ENCODE data around the gene DNAJB2.
"Not testable (repeated sequence)": the region's sequence is repeated elsewhere in the genome, so short reads cannot be mapped to it uniquely, and the experiment has no call there.

DNAJB2 gene

DNA sequence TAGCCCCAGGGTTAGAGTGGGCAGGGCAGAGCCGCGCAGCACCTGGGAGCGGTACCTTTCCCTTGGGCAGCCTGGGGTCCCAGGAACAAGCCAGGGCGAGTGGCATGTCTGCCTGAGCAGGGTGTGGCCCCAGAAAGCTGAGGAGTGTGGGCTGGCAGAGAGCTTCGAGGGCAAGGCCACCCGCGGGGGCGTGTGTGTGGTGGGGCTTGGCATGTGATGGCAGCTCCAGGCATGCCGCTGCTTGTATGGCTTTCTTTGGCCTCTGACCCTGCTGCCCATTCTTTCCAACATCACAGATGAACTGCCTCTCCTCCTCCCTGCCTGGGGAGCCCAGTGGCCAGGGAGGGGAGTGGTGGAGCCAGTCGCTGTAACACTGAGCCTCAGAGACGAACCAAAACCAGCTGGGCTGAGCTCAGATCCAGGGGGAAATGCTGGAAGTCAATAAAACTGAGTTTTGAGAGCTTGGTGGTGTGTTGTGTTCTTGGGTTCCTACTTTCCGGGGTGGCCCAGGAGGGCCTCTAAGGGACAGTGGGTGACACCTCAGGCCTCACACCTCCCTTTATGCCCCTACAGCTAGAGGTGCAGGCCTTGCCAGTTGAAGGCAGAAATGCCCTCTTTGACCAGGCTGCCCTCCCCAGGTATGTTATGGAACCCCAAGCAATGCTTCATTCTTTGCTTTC, 7.4 kb downstream of the DNAJB2 start:
- no peak for DNase-seq

DNA sequence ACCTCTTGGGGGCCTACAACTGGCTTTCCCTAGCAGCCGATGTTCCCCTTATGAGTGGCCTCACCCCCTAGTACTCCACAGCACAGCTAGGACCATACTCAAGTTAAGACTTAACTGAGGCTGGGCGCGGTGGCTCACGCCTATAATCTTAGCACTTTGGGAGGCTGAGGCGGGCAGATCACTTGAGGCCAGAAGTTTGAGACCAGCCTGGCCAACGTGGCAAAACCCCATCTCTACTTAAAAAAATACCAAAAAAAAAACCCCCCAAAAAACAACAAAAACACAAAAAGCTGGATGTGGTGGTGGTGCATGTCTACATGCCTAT, 7.9 kb downstream of the DNAJB2 start:
- not testable (repeated sequence) for DNase-seq

GRCh38 chr2:219287580-219288265, 8.6 kb downstream of the DNAJB2 start:
- DNase-seq, result no peak

GRCh38 chr2:219289195-219289536, 10.0 kb downstream of the DNAJB2 start:
- DNase-seq, result no peak

GRCh38 chr2:219289537-219290361, 10.6 kb downstream of the DNAJB2 start:
- DNase-seq, result no peak

GRCh38 chr2:219290381-219291171, 11.4 kb downstream of the DNAJB2 start:
- no peak for DNase-seq

DNA sequence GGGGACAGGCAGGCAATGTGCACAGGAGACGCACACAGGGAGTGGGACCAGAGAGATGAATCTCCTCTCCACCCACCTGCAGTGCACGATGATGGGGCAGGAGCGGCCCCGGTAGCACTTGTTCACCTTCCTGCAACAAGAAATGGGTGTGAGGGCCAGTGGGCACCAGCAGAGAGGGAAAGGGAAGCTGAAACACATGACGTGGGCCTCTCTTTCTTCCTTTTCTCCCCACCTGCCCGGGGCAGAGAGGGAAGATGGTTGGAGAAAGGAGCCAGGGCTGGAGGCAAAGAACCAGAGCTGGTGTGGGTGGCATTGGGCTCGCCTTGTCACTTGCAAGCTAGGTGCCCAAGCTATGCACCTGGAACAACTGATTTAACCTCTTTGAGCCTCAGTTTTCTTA, 12.2 kb downstream of the DNAJB2 start:
- DNase-seq, result no peak

GRCh38 chr2:219291910-219292490, 12.8 kb downstream of the DNAJB2 start:
- no peak for DNase-seq

- DNase-seq, result peak; percentile 1
Measured at GRCh38 chr2:219292616-219293015, 13.4 kb downstream of the DNAJB2 start.

GRCh38 chr2:219293736-219294231, 14.6 kb downstream of the DNAJB2 start:
- peak; percentile 1 for DNase-seq

DNA sequence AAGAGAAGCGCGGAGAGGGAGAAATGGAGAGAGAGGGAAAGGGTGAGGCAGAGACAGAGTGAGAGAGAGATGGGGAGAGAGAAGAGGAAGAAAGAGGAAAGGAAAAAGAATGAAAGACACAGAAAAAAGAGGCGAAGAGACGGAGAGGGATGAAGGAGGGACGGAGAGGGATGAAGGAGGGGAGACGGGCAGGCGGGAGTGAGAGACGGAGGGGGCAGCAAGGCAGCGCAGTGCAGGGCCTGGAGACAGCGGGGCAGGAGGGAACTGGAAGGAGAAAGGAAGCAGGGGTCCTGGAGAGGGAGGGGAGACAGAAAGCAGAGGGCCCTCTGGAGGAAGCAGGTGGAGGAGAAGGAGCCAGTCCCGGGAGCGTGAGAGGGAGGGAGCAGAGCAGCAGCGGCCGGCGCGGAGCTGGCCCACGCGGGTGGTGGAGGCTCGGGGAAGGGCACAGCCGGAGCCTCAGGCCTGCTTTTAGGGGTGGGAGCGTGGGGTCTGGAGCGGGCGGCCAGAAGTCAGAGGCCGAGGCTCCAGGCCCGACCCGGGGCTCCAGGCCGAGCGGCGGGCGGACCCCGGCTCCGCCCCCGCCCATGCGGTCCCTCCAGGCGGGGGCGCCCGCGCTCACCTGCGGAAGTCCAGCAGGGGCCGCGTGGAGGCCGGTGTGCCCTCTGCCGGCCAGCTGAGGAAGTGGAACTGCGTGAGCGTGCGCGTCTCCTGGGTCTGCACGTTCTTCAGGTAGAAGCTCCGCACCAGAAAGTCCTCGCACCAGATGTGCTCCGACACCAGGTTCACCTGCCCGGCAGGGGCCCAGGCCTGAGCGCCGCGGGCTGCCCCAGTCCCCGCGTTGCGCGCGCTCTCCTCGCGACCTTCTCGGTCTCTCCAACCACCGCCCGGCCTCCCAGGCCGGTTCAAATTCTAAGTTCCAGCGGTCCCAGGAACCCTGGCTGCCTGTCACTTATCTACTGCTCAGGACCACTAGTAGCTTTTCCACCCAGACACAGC, 15.5 kb downstream of the DNAJB2 start:
- DNase-seq, result peak; percentile 92

GRCh38 chr2:219296142-219296541, 17.0 kb downstream of the DNAJB2 start:
- DNase-seq, result no peak

DNA sequence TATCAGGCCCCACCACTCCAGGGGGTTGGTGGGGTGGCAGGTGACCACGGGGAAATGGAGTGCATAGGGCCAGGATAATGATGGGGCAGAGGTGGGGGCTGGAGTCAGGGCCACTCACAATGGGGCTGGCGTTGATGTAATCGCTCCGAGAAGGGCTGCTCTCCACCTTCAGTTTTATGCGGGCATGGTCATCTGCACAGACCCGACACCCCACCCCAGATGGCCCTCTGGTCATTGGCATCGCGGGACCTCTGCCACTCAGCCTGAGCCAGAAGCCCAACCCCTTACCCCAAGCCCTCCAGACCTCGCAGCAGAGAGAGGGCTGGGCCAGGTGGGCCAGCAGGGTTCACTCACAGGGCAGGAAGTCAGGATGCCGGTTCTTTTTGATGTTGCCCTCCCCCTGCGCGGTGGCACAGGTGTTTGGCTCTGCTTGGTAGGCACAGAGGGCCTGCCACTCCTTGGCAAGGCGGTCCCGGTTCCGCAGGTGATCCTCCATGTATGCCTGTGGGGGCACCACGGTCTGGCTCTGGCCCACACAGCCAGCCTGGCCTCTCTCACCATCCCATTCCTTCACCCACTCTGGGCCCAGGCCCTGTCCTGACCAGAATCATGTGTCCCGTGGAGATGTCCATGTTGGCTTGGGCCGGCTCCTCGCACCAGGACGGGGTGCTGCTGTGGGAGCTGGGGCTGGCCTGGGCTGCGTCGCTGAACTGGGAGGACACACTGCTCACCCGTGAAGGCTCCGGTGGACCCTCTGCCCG, 17.6 kb downstream of the DNAJB2 start:
- DNase-seq, result no peak

DNA sequence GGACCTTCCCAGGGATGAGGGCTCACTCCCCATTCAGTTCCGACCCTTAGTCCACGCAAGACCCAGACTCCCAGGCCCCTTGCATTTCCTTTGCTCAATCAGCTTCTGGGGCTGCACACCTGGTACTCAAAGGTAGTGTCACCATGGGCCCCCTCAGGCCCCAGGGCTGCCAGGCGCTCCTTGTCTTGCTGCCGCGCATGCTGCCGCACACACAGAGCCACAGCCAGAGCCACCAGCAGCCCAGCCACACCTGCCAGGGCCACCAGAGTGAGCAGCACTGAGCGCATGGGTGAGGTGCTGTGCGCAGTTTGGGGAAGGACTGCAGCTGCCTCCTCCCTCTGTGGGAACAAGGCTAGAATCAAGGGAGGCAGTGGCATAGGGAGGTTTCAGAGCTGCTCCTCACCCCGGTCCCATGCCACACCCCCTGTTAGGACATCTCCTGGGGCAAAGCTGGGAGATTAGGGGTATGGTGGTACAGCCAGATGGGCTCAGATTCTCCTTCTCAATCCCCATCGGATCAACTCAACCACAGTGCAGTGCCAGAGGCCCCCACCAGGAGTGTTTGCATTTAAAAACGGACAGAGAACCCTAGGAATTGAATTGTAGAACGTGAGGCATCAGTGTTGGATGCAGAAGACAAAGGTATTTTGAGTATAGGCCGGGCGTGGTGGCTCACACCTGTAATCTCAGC, 18.7 kb downstream of the DNAJB2 start:
- DNase-seq, result no peak

DNA sequence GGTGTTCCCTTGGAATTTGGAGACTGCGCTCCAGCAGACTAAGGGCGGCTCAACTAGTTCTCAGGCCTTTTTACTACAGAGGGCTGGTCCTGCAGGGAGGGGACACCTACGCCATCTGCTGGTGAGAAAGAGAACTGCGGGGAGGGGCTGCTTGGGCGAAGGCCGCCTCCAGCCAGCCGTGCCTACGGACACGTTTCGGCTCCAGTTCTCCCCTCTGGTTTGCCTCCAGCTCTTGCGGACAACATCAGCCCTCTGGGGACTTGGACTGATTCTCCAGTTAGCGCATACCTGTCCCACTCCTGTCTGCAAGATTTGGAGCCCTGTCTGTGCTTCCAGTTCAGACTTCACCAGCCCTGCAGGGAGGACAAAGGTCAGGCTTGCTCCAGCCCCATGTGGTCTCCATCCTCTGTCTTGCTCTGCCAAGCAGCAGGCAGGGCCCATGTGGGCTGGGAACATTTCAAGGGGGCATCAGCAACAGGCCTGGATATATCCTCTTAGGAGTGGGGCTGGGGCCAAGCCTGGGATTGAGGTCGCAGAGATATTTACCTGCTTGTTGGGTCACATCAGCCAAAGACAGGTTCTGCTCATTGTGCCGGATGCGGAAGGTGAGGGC, 19.7 kb downstream of the DNAJB2 start:
- DNase-seq, result peak; percentile 93

GRCh38 chr2:219299372-219299760, 20.2 kb downstream of the DNAJB2 start:
- no peak for DNase-seq

DNA sequence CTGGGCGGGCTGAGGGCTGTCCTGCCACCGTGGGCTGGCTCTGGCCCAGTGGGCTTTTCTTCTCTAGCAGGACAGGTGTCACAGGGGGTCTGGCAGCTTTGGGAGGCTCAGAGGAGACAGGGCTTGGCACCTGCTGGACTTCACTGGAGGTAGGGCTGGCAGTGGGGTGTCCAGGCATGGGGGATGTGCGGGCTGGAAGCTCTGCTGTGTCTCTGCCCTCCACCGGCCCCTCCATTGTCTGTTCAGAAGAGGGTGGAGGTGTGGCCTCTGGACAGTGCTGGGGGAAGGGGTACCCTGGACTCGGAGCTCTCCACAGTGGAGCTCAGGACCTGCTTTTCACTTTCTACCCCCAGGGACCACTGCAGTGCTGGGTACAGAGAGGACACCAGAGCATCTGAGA, 20.9 kb downstream of the DNAJB2 start:
- no peak for DNase-seq

GRCh38 chr2:219302412-219302968, 23.3 kb downstream of the DNAJB2 start:
- DNase-seq, result no peak

DNA sequence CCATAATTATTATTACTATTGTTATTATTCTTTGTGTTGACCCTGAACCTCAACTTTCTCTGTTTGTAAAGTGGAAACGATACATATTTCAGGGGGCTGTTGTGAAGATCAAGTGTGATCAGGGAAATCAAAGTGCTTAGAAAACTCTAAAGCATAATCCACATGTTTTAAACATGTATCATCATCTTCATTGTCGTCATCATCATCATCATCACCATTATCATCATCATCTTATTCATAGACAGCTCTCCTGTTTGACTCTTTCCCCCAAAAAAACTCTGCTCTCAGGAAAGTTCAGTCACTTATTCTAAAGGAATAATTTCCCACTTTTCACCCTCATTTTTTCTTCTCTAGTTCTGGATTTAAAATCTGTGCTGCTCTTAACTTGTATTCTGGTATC, 25.1 kb downstream of the DNAJB2 start:
- no peak for DNase-seq

Data from activated CD4-positive, alpha-beta T cell treated with anti-CD3 and anti-CD28 coated beads for 48 hours (primary cell).